Stimulated activated CD8-positive, alpha-beta memory T cell treated with anti-CD3 and anti-CD28 coated beads, Interleukin-4, amount 100 ng/mL, for 24 hours (primary cell): ENCODE data around the gene AMDHD2.
"Not testable (repeated sequence)": the region's sequence is repeated elsewhere in the genome, so short reads cannot be mapped to it uniquely, and the experiment has no call there.

Experiments used
- DNase-seq: peaks from one replicate; pipeline ENCODE4 v3.0.0-alpha.2; 2020; ENCODE audit warnings: low read depth

The AMDHD2 gene

GRCh38 chr16:2520097-2520783, at the start of gene AMDHD2:
Gene AMDHD2, plus strand, starts transcription at chr16:2520371. Its CDS starts 88 bp downstream, at chr16:2520459.
- DNase-seq, result peak; percentile 82

GRCh38 chr16:2470603-2471015, 49.6 kb upstream of the AMDHD2 start:
- DNase-seq, result no peak

GRCh38 chr16:2471016-2471652, 49.0 kb upstream of the AMDHD2 start, which contains the start of gene NTN3:
Gene NTN3, plus strand, starts transcription at chr16:2471297. Its CDS starts 405 bp downstream, at chr16:2471702.
- DNase-seq, result no peak

- DNase-seq, result no peak
Measured at GRCh38 chr16:2471653-2472487, 48.3 kb upstream of the AMDHD2 start.

GRCh38 chr16:2472488-2472864, 47.7 kb upstream of the AMDHD2 start:
- no peak for DNase-seq

- DNase-seq, result no peak
Measured at GRCh38 chr16:2472885-2473445, 47.2 kb upstream of the AMDHD2 start.

GRCh38 chr16:2473446-2473926, 46.7 kb upstream of the AMDHD2 start:
- DNase-seq, result no peak

- no peak for DNase-seq
Measured at GRCh38 chr16:2473999-2474876, 45.9 kb upstream of the AMDHD2 start.

GRCh38 chr16:2474877-2475412, 45.2 kb upstream of the AMDHD2 start, which contains the start of gene TBC1D24:
Gene TBC1D24, plus strand, starts transcription at chr16:2475127. Its CDS starts 21,022 bp downstream, at chr16:2496149.
- DNase-seq, result peak; percentile 77

GRCh38 chr16:2475413-2476344, 44.5 kb upstream of the AMDHD2 start:
- DNase-seq, result no peak

GRCh38 chr16:2476345-2476720, 43.8 kb upstream of the AMDHD2 start:
- DNase-seq, result no peak

GRCh38 chr16:2476741-2477140, 43.4 kb upstream of the AMDHD2 start:
- DNase-seq, result no peak

GRCh38 chr16:2477327-2477726, 42.8 kb upstream of the AMDHD2 start:
- DNase-seq, result no peak

- no peak for DNase-seq
Measured at GRCh38 chr16:2478279-2478678, 41.9 kb upstream of the AMDHD2 start.

- DNase-seq, result not testable (repeated sequence)
Measured at GRCh38 chr16:2479996-2480395, 40.2 kb upstream of the AMDHD2 start.

- DNase-seq, result no peak
Measured at GRCh38 chr16:2480948-2481347, 39.2 kb upstream of the AMDHD2 start.

- no peak for DNase-seq
Measured at GRCh38 chr16:2481676-2482075, 38.5 kb upstream of the AMDHD2 start.

- DNase-seq, result no peak
Measured at GRCh38 chr16:2482249-2482648, 37.9 kb upstream of the AMDHD2 start.

GRCh38 chr16:2482708-2483534, 37.2 kb upstream of the AMDHD2 start:
- DNase-seq, result no peak
